22Rv1 (cell line): ENCODE results near the gene C11orf86.

ENCODE experiments used
- CTCF ChIP-seq: fragments of 450-650 bp; IDR thresholded peaks from 2 replicates; pipeline ENCODE4 v1.5.1; 2017; ENCODE audit warnings: mild to moderate bottlenecking
- ZFX ChIP-seq: fragments of 450-650 bp; IDR thresholded peaks from 2 replicates; pipeline ENCODE4 v1.6.1; 2017; ENCODE audit warnings: antibody characterized with exemption, borderline replicate concordance

- TF ChIP-seq CTCF = no peak
- no peak for TF ChIP-seq ZFX
Observed at GRCh38 chr11:66973956-66974580, 1.0 kb upstream of the C11orf86 start.
